RPMI7951 (cell line): Measurements from ENCODE around the gene CCT5. TPM values are rescaled to one million over a fixed set of nuclear protein-coding genes. Genes with fewer than 3 reads are reported as not detected.

Experiments
- DNase-seq: peaks from one replicate; pipeline ENCODE4 v3.0.0-alpha.2; 2012; ENCODE audit warnings: low read depth
- total RNA-seq: library from RNA; depleted of rRNA; stranded (reverse); fragments of >200 nt; shearing (Covaris generic); gene quantifications from 2 replicates; pipeline ENCODE4 v1.2.3, GENCODE V29; 2014; rRNA removed

The CCT5 gene
- total RNA-seq, 1 experiment from 2014 or later, result 627 TPM

- DNase-seq, result peak; percentile 24
Measured at GRCh38 chr5:10301842-10302610, 51.9 kb downstream of the CCT5 start.

GRCh38 chr5:10303201-10303600 is 53.1 kb downstream of the CCT5 start:
- DNase-seq, result no peak

- no peak for DNase-seq
Measured at GRCh38 chr5:10303699-10304170, 53.7 kb downstream of the CCT5 start.

GRCh38 chr5:10304932-10305331 is 54.9 kb downstream of the CCT5 start:
- DNase-seq, result no peak

- DNase-seq, result no peak
Measured at GRCh38 chr5:10306114-10306513, 56.0 kb downstream of the CCT5 start.

- DNase-seq, result no peak
Measured at GRCh38 chr5:10306806-10307205, 56.7 kb downstream of the CCT5 start.

- DNase-seq, result peak; percentile 63
Measured at GRCh38 chr5:10307206-10308148, 57.4 kb downstream of the CCT5 start, which contains the start of gene CMBL. Gene CMBL, minus strand, starts transcription at chr5:10307902. Its CDS starts 17,140 bp downstream, at chr5:10290762.

- DNase-seq, result no peak
Measured at GRCh38 chr5:10308844-10309243, 58.8 kb downstream of the CCT5 start.

GRCh38 chr5:10310066-10310779 is 60.1 kb downstream of the CCT5 start:
- peak; percentile 87 for DNase-seq

- DNase-seq, result peak; percentile 66
Measured at GRCh38 chr5:10310835-10311570, 60.9 kb downstream of the CCT5 start.

- no peak for DNase-seq
Measured at GRCh38 chr5:10311595-10312425, 61.7 kb downstream of the CCT5 start.

GRCh38 chr5:10315201-10315600 is 65.1 kb downstream of the CCT5 start:
- no peak for DNase-seq

Other genes with a start within 250 kb of the CCT5 start
- 26.3 and 29.6 TPM in 2 replicates for gene ATPSCKMT, start 392 bp upstream of the CCT5 start, total RNA-seq
- gene CMBL, start 57.6 kb downstream of the CCT5 start, total RNA-seq, result 4.0 and 4.1 TPM in 2 replicates
- gene MARCHF6, start 103.4 kb downstream of the CCT5 start, total RNA-seq, result 18.7 and 22.3 TPM in 2 replicates
- 0.59 and 0.84 TPM in 2 replicates for gene ROPN1L, start 191.6 kb downstream of the CCT5 start, total RNA-seq